Skin epidermis (tissue), 12 donors: ENCODE measurements around the gene MARCHF7.

Source experiments
- H3K27ac ChIP-seq, 21 experiments: fragments of 200-600 bp; sonication (generic) in 11 of 21; one replicate each; pipeline ENCODE4 v1.5.0; 2020; ENCODE audit warnings: mild to moderate bottlenecking in 3 of 21, inconsistent platforms in 2 of 21, moderate library complexity in 2 of 21
- H3K4me3 ChIP-seq, 7 experiments: fragments of 200-600 bp; sonication (generic) in 2 of 7; one replicate each; pipeline ENCODE4 v1.5.0; 2020; ENCODE audit warnings: inconsistent platforms in 2 of 7, mild to moderate bottlenecking in 2 of 7, moderate library complexity in 1 of 7

MARCHF7 gene

GRCh38 chr2:159758239-159758638 lies 45.9 kb downstream of the MARCHF7 start:
- no peak overlapping the region for H3K4me3 ChIP-seq
- no peak overlapping the region for H3K27ac ChIP-seq

- Histone ChIP-seq H3K27ac (no peak overlapping the region), H3K4me3 (no peak overlapping the region)
These were observed 46.4 kb downstream of the MARCHF7 start for GRCh38 chr2:159758686-159759085.

GRCh38 chr2:159759577-159759976 lies 47.3 kb downstream of the MARCHF7 start:
- Histone ChIP-seq H3K27ac (no peak overlapping the region), H3K4me3 (no peak overlapping the region)

- Histone ChIP-seq H3K4me3 (no peak overlapping the region), H3K27ac (no peak overlapping the region)
These were observed 48.0 kb downstream of the MARCHF7 start for GRCh38 chr2:159760326-159760725.

- Histone ChIP-seq H3K27ac (no peak overlapping the region), H3K4me3 (no peak overlapping the region)
These were observed 49.8 kb downstream of the MARCHF7 start for GRCh38 chr2:159762075-159762474.
